Measurements from ENCODE around the gene SLC30A10. TPM values are rescaled to one million over a fixed set of nuclear protein-coding genes. Genes with fewer than 3 reads are reported as not detected.

SLC30A10 gene
- polyA plus RNA-seq, 1 donor (not counting 4 experiments of a cell fraction or from before 2014, with no cell fraction given), result 0.03 TPM

DNA sequence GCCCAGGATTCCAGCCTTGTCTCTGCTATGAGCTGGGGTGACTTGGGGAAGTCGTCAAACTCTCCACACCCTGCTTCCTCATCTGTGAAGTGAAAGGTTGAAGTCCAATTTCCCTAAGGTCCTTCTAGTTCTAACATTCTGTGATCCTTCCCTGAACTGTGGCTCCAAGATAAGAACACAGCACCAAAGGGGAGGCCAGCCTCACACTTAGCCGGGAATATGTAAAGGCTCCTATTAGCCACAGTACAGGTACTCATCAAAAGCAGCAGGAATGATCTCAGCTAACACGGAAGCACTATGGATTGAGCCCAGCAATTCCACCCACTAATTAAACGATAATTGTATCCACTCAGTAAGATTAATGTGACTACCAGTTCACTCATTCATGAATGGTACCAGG, 4.0 kb downstream of the SLC30A10 start:
- H3K27ac ChIP-seq (ENCODE audit: control insufficient read depth, insufficient read depth, low read length), result no peak overlapping the region
- peaks cover 3% of the 10 kb centered on the region for H3K4me1 ChIP-seq (ENCODE audit: control insufficient read depth, extremely low read depth, insufficient read depth, low read length)
- H2AFZ ChIP-seq (ENCODE audit: control insufficient read depth, low read length), result no peak overlapping the region
- H4K20me1 ChIP-seq (ENCODE audit: control insufficient read depth, extremely low read depth, insufficient read depth, low read length), result no peaks in the 10 kb centered on the region
- peaks cover 24% of the 10 kb centered on the region for H3K27me3 ChIP-seq (ENCODE audit: control insufficient read depth, extremely low read depth, insufficient read depth, low read length)
- H3K9me3 ChIP-seq (ENCODE audit: control insufficient read depth, low read depth, low read length), result no peaks in the 10 kb centered on the region
- H3K36me3 ChIP-seq (ENCODE audit: control insufficient read depth in 2 of 2, extremely low read depth in 1 of 2, insufficient read depth in 2 of 2, low read length in 2 of 2), result no peaks in the 10 kb centered on the region
- DNase-seq (ENCODE audit: low read depth, low spot score) (no peak), FAIRE-seq (no peak)
- H3K9ac ChIP-seq (ENCODE audit: control insufficient read depth, extremely low read depth, insufficient read depth, low read length), result no peak overlapping the region
- dilution Hi-C loops (cut with MboI; ENCODE audit: extremely low pct_ligation_motif_present, low sequenced_read_pairs), result no loop called here
- TF ChIP-seq, protein P1, sequence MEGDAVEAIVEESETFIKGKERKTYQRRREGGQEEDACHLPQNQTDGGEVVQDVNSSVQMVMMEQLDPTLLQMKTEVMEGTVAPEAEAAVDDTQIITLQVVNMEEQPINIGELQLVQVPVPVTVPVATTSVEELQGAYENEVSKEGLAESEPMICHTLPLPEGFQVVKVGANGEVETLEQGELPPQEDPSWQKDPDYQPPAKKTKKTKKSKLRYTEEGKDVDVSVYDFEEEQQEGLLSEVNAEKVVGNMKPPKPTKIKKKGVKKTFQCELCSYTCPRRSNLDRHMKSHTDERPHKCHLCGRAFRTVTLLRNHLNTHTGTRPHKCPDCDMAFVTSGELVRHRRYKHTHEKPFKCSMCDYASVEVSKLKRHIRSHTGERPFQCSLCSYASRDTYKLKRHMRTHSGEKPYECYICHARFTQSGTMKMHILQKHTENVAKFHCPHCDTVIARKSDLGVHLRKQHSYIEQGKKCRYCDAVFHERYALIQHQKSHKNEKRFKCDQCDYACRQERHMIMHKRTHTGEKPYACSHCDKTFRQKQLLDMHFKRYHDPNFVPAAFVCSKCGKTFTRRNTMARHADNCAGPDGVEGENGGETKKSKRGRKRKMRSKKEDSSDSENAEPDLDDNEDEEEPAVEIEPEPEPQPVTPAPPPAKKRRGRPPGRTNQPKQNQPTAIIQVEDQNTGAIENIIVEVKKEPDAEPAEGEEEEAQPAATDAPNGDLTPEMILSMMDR (optimal IDR thresholded peaks at IDR 0.05 in 1 of 3, IDR thresholded peaks at IDR 0.05 in 1 of 3, conservative IDR thresholded peaks at IDR 0.05 in 1 of 3; ENCODE audit: extremely low read depth in 1 of 3, insufficient read depth in 2 of 3, low read length in 3 of 3), result no peak
- no peak for TF ChIP-seq EZH2 (IDR thresholded peaks at IDR 0.05; ENCODE audit: low read length)
- H3K9me1 ChIP-seq (ENCODE audit: control insufficient read depth, extremely low read depth, insufficient read depth, low read length), result no peaks in the 10 kb centered on the region
- no peak overlapping the region for H3K4me3 ChIP-seq (ENCODE audit: control insufficient read depth in 2 of 3, extremely low read depth in 1 of 3, insufficient read depth in 2 of 3, low read depth in 1 of 3, low read length in 3 of 3)
- no peak overlapping the region for H3K4me2 ChIP-seq (ENCODE audit: control insufficient read depth, extremely low read depth, insufficient read depth, low read depth, low read length)
- H3K79me2 ChIP-seq (ENCODE audit: control insufficient read depth, insufficient read depth, low read length), result no peaks in the 10 kb centered on the region

DNA sequence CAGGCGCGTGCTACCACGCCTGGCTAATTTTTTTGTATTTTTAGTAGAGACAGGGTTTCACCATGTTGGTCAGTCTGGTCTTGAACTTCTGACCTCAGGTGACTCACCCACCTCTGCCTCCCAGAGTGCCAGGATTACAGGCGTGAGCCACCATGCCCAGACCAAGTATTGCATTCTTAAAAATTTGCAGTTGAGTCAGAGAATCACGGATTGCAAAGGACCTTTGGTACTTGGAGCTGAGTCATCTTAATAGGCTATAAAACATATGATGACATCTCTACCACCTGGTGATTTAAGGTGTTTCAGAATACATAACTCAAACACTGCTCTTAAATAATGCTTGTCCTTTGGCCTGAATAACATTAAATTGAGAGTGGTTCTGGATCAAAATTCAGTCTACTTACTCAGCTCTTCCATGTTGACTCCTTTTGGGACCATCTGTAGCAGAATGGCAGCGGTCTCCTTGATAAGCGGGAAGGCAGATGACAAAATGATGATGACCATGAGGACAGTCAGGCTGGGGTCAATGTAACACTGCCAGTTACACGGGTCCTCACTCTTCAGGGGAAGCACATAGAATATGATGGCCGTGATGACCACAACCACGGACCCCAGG, 10.4 kb downstream of the SLC30A10 start:
- Histone ChIP-seq H3K27me3 (ENCODE audit: control insufficient read depth, extremely low read depth, insufficient read depth, low read length) (no peaks in the 10 kb centered on the region), H3K9me1 (ENCODE audit: control insufficient read depth, extremely low read depth, insufficient read depth, low read length) (no peaks in the 10 kb centered on the region), H4K20me1 (ENCODE audit: control insufficient read depth, extremely low read depth, insufficient read depth, low read length) (no peaks in the 10 kb centered on the region), H2AFZ (ENCODE audit: control insufficient read depth, low read length) (no peak overlapping the region), H3K4me1 (ENCODE audit: control insufficient read depth, extremely low read depth, insufficient read depth, low read length) (no peaks in the 10 kb centered on the region), H3K9me3 (ENCODE audit: control insufficient read depth, low read depth, low read length) (no peaks in the 10 kb centered on the region), H3K4me3 (ENCODE audit: control insufficient read depth in 2 of 3, extremely low read depth in 1 of 3, insufficient read depth in 2 of 3, low read depth in 1 of 3, low read length in 3 of 3) (no peak overlapping the region), H3K4me2 (ENCODE audit: control insufficient read depth, extremely low read depth, insufficient read depth, low read depth, low read length) (no peak overlapping the region), H3K79me2 (ENCODE audit: control insufficient read depth, insufficient read depth, low read length) (no peaks in the 10 kb centered on the region), H3K36me3 (ENCODE audit: control insufficient read depth in 2 of 2, extremely low read depth in 1 of 2, insufficient read depth in 2 of 2, low read length in 2 of 2) (no peaks in the 10 kb centered on the region), H3K9ac (ENCODE audit: control insufficient read depth, extremely low read depth, insufficient read depth, low read length) (no peak overlapping the region), H3K27ac (ENCODE audit: control insufficient read depth, insufficient read depth, low read length) (no peak overlapping the region)
- DNase-seq (ENCODE audit: low read depth, low spot score) (peak; percentile 23), FAIRE-seq (no peak)
- dilution Hi-C loops (cut with MboI; ENCODE audit: extremely low pct_ligation_motif_present, low sequenced_read_pairs), result no loop called here
- no peak for TF ChIP-seq EZH2 (IDR thresholded peaks at IDR 0.05; ENCODE audit: low read length)
- TF ChIP-seq, protein P1 (optimal IDR thresholded peaks at IDR 0.05 in 1 of 3, IDR thresholded peaks at IDR 0.05 in 1 of 3, conservative IDR thresholded peaks at IDR 0.05 in 1 of 3; ENCODE audit: extremely low read depth in 1 of 3, insufficient read depth in 2 of 3, low read length in 3 of 3), result no peak

Measured in keratinocyte (primary cell).